GM19438 (cell line): ENCODE data around the gene AGBL1.

ENCODE experiments used
- ATAC-seq: cut with Tn5 transposase; IDR thresholded peaks from one replicate; pipeline ENCODE4 v1.9.1; 2021; ENCODE audit warnings: low read depth; ENCODE audit not compliant: unreplicated experiment

The AGBL1 gene

DNA sequence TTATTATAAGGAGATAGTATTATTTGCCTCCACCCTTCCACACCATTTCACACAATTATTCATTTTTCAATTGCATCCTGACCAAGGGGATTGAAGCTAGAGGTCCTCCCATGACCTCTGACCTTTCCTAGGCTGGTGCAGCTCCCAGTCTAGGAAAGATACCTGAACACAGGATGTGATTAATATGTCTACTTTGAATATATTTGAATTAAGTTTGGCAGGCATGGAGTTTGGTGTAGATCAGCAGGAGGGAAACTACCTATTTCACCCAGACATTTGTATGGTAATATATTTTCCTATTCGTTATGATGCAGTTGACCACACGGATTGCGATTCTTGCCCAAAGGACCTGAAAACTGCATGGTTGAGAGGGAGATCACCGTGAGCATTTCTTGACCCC is 596.3 kb downstream of the AGBL1 start:
- ATAC-seq, result no peak

- ATAC-seq, result no peak
Observed at GRCh38 chr15:86677278-86677677, 597.6 kb downstream of the AGBL1 start.

DNA sequence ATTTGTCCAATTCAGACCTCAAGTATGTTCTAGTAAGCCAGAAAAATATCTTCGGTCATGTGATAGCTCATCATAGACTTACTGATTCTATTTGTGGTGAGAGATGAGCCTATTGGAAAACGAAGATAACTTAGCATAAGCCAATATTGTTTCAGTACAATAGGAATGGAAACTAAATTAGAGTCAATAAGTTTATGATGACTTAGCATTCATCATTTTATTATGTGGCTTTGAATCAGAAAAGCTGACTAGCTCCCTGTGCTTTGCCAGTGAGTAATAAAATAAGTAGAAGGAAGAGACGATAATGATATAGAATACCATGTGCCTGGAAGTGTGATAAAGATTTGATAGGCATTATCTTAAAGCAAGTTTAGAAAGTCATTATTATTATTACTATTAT is 605.6 kb downstream of the AGBL1 start:
- no peak for ATAC-seq

GRCh38 chr15:86689006-86689405 is 609.3 kb downstream of the AGBL1 start:
- no peak for ATAC-seq

DNA sequence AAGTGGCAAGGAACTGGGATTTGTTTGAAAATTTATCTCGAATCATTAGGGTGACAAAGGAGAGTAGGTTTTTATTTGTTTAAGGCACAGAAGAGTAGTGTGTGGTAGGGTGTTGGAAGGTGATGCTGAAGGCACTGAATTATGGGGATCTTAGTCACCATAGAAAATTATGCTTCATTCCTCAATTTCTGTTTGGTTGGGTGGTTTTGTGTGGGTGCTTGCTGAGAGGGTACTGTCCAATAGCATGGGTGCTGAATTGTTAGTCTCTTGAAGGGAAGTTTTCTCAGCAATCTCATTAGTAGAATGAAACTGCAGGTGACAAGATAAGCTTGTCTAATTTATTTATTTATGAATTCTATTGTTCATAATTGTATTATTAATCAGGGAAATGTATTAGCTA is 610.9 kb downstream of the AGBL1 start:
- ATAC-seq, result no peak

DNA sequence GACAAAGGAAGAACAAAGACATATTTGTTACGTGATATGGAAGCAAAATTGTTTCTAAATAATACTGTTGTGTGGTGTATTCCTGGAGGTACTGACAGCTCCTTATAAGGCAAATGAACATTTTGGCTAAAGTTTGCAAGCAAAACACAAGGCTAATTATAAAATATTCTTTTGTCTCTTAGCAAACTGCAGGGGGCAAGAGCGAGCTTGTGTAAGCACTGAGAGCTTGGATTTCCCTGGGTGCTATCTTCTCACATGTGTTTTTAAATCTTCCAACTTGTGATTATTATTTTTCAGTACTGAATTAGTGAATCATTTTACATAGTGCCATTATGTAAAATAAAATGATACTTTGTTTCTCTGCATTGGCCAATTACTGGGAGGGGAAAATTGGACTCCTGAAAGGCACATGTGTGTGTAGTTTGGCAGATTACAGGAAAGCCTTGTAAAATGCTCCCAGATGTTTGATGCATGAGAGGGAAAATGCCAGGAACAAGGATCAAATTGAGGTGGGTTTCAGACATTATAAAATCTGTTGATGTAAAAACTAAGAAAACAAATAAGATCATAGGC is 611.5 kb downstream of the AGBL1 start:
- ATAC-seq, result no peak

- ATAC-seq, result no peak
Observed at GRCh38 chr15:86700864-86701610, 621.4 kb downstream of the AGBL1 start.

GRCh38 chr15:86701611-86701963 is 621.9 kb downstream of the AGBL1 start:
- ATAC-seq, result no peak

DNA sequence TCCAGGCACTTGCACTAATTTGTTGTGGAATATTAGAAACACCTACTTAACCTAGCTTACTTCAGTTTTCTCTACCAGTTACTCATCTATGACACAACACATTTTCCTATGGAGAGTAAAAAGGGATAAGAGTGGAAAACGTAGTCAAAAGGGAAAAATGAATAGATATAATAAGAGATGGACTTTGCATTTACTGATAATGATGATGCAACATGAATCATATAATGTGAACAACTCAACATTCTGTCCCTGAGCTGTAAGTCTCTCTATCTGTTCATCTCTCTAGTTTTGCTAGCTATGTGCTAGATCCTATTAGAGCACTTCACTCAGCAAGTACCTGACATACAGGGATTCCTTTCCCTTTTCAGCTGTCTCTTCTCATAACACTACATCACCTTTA is 627.1 kb downstream of the AGBL1 start:
- ATAC-seq, result no peak

GRCh38 chr15:86711476-86711875 is 631.8 kb downstream of the AGBL1 start:
- ATAC-seq, result no peak

- ATAC-seq, result no peak
Observed at GRCh38 chr15:86714241-86714640, 634.6 kb downstream of the AGBL1 start.

DNA sequence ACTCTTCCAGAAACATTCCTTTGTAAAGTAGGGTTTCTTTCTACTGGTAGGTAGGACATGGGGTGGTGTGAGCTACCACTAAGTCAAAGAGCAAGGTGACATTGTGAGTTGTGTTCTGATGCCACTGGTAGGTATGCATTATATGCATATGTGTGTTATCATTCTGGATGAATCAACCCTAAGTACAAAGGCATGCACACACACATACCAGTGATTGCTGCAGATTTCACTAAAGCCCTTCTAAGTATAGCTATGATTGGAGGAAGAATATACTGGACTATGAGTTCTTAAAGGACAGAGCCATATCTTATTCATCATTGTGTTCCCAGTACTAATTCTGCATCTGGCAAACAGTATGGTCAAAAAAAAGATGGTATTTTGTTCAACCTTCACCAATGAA is 646.0 kb downstream of the AGBL1 start:
- ATAC-seq, result no peak

DNA sequence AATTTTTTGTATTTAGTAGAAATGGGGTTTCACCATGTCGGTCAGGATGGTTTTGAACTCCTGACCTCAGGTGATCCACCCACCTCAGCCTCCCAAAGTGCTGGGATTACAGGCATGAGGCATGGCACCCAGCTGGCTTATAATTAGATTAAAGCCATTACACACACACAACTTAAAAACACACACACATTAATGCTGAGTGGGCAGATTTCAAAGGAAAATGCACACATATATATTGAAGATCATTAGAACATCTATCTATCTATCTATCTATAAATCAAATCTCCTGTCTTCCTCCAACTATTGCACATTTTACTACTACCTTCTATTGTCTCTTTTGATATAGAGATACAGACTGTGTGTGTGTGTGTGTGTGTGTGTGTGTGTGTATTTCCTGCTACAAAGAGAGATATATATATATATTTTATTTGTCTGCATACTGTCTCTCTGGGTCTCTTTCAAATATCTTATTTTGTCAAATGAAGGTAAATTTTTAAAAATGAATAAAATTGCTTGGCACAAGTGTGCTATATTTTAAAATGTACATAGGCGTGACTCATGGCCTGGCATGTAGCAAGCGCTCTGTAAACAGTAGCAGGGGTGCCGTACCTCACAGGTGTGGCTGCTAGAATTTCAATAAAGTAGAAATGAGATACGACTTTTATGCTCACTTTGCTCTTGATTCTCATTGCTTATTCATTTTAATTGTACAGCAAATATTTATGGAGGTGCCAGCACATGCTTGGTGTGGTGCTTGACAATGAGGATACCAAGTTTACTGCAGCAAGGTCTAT is 655.8 kb downstream of the AGBL1 start:
- no peak for ATAC-seq

GRCh38 chr15:86741917-86742316 is 662.2 kb downstream of the AGBL1 start:
- ATAC-seq, result no peak

DNA sequence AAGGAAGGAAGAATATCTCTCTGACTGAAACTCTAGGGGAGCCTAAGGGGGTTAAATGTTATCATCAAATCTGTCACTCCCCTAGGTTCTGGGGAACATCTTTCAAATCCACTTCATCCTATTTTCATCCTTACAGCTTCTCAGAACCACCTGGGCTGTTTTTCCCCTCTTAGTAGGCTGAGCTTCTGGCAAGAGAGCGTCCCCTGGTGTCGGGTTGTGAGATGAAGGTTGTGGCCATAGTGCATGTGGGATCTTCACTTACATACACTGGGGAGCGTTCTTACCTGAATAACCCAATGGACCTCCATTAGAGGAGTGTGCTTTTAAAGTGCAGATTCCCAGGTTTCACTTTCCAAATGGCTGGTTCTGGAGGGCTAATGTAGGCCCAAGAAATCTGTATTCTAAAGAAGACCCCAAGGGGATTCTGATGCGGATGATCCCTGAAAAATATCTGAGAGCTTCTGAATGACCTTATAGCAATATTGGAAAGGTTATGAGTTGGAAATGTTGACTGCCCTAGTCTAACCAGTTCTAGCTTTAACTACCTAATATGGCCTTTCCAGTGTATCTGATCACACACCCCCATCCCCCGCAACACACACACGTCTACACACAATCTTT is 663.7 kb downstream of the AGBL1 start:
- ATAC-seq, result no peak

DNA sequence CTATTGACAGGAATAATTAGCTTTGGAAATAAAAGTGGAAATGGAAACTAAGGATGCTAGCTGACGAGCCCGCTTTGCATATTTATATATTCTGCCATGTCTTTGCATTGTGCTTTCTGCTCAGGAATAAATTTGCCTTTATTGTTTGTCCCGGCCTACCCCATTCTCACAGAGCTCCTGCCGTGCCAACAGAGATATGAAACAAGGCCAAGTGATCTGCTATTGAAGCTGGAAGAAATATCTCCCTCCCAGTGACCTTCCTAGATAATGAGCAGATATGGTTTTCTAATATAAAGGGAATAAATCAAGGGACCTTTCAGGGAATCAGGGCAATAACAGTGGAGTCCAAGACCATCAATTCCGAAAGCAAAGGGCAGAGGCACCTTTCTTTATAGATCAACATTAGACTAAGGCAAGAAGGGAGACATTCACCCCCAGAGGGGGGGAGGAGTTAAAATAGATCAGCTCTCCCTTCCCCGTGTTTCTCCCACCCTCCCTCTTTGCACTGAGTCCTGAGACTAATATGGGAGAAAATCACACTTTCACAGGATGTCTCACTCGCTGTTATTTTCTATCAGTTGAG is 664.6 kb downstream of the AGBL1 start:
- ATAC-seq, result no peak

- ATAC-seq, result no peak
Observed at GRCh38 chr15:86751116-86751515, 671.4 kb downstream of the AGBL1 start.

GRCh38 chr15:86754846-86755245 is 675.2 kb downstream of the AGBL1 start:
- ATAC-seq, result no peak

DNA sequence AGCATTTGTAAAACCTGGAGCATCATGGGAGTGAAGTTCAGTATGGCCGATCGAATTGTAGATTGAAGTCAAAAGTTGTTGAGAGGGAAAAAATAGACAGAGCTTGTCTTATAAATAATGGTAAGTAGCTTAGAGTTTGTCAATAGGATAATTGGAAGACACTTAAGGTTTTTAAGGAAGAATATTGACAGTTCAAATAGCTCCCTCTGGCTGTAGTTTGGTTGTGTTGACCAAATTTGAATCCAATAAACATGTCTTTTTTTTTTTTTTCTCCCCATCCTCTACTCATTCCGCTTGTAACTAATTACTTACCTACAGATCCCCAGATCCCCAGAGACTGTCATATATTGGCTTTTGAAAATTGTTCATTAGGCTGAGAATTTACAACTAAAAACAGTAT is 677.0 kb downstream of the AGBL1 start:
- ATAC-seq, result no peak

DNA sequence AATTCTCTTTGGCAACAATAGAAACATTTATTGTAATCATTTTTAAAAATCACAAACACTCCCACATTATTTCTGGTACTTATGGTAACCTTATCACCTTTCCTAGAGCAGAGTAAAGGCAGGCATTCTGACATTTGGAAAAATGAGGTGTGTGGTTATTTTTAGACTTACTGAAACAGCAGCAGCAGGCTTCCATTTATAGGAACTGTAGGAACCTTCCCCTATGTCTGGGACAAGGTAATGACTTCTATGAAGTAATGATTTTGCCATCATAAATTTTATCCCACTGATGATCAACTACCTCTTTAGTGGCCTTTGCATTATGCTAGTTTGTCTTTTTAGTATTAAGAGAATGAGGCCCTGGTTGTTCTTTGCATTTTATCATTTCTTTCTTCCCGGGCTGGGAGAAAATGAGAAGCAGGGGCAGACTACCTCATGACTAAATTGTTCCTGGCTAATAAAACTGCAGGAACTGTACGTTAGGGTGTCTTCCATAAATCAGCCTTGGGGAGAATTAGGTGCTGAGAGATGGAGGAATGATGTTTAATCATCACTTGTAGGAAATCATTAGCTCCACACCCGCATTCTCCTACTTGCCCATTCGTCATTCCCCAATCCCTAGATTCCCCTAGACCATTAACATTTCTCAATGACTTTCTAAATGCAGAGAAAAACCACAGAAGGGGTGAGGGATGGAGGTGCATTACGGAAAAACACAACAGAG is 680.3 kb downstream of the AGBL1 start:
- ATAC-seq, result no peak
